Activated CD8-positive, alpha-beta memory T cell treated with anti-CD3 and anti-CD28 coated beads for 48 hours (primary cell): Measurements from ENCODE around the gene ANKRD44.
"Not testable (repeated sequence)": the region's sequence is repeated elsewhere in the genome, so short reads cannot be mapped to it uniquely, and the experiment has no call there.

ENCODE experiments used
- DNase-seq, 3 experiments: peaks; one replicate each; pipeline ENCODE4 v3.0.0-alpha.2; 2020; ENCODE audit warnings: low read depth in 2 of 3, low spot score in 2 of 3

Gene ANKRD44

DNA sequence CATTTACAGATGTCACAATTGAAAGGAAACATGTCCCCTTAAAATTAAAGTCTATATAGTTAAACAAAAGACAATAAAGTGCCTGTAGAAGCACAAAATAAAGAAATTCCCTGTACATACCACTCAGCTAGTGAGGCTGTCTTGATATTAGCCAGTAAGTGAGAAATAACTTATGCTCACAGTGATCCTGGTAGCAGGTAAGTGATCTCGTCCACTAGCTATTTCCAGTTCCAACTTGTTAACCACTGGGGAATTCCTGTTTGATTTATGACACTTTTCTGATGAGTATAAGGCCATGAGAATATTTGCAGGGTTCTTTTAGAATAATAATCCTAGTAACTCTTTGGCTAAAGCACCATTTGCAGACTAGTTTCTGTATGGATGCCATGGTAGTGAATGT is 256.1 kb downstream of the ANKRD44 start:
- no peak for DNase-seq

DNA sequence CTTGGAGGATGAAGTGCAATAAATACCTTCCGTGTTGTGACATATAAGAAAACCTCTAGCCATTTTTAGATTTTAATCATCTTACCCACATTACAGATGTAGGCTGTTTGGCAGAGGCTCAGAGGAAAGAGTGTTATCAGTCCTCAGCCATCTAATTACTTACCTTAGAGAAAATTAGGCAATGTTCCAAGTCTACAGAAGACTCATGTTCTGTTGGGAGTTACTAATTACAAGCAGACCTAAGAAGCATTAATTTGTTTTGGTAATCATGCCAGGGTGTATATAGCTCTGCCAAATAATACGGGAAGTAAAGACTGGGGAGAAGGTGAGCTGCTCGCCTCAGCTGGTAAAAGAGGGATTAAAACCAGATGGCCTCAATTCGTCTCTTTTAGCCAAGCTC is 258.2 kb downstream of the ANKRD44 start:
- DNase-seq: no peak

DNA sequence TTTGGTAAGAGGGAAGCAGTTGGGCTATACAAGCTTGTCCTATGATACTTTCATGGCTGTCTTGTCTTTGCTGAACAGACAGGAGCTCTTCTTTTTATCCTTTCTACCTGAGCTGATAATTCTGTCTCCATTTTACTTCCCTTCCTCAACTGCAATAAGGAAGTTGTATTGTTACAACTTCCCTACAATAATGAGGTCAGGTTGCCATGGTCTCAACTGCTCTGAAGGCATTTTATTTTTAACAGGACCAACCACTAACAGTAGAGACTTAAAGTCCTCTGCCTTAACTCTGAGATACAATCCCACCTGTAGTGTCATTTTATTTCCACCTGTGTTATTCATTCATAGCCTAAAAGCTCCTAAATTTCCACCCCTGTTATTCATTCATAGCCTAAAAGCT is 265.5 kb downstream of the ANKRD44 start:
- no peak for DNase-seq

DNA sequence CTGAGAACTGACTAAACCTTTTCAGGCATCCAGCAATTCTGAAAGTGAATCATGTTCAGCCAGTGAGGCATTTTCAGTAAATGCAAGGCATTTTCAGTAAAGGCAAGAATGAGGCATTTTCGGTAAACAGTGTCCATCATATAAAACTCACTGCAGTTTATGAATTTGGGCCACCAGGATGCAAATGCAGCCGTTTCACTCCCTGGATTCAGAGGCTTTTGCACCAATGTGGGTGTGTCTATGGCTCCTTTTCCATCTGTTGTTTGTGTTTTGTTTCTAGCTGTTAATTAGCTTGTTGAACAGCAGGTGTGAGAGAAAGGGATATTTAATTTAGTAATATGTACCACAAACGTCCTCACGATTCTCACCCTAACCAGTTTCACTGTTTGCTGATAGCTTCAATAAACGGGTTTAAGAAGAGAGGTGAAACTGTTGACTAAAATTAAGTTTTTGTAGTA is 267.8 kb downstream of the ANKRD44 start:
- no peak for DNase-seq

DNA sequence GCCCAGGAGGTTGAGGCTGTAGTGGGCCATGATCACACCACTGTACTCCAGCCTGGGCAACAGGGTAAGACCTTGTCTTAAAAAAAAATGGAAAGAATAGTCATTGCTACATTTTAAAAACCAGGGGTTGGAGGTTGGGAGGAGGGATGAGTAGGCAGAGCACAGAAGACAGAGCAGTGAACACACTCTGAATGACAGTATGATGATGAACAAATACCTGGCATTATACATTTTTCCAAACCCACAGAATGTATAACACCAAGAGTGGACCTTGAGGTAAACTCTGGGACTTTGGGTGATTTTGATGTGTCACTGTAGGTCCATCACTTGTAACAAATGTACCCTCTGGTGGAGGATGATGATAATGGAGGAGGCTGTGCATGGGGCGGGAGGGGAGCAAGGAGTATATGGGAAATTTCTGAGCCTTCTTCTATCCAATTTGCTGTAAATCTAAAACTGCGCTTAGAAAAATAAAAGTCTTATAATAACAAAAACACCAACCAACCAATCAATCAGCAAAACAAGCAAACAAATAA is 272.6 kb downstream of the ANKRD44 start:
- no peak for DNase-seq

DNA sequence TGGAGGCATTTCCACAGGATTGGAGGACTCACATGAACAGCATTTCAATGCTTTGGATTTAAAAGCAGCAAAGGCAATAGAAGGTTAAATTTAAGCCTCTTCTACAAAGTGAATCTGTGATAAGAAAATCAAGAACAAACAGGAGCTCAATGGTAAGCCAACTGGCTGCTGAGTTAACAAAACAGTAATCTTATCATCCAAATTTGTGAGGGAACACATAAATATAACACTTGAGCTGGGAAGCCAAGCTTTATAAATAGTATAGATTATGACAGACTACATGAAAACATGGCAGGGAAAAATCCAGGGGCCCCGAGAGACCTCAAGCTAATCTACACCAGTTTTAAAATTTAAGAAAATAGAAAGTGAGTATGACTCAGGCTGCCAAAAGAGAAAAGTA is 275.6 kb downstream of the ANKRD44 start:
- no peak for DNase-seq

DNA sequence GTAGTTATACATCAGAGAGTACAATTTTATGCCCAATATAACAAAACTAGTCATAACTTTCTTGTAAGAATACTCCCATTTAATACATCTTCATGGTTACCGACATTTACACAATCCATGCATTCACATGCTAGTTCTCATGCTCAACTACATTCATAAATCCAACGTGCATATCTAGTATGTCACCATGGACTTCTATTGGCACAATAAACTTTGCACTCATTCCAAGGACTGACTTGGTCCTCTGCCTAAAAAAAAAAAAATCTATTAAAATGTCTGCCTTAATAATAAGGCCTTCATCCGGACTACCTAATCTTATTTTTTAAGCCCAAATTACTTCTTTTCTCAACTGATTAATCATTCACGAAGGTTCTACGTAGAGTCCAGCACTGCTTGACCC is 276.3 kb downstream of the ANKRD44 start:
- DNase-seq: no peak

DNA sequence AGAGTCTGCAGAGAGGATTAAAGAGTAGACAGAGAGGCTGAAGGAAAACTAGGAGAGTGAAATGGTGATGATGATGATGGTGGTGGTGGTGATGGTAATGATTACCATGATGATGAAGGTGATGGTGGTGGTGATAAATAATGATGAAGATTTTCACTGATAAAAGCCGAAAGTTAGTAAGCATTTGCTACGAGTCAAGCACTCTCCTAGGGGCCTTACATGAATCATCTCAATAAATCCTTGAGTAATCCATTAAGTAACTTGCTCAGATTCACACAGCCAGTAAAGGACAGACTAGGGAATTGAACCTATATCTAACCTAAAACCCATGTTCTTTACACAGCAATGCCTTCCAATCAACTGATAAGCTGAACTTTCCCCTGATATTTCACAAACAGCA is 277.4 kb downstream of the ANKRD44 start:
- no peak for DNase-seq

DNA sequence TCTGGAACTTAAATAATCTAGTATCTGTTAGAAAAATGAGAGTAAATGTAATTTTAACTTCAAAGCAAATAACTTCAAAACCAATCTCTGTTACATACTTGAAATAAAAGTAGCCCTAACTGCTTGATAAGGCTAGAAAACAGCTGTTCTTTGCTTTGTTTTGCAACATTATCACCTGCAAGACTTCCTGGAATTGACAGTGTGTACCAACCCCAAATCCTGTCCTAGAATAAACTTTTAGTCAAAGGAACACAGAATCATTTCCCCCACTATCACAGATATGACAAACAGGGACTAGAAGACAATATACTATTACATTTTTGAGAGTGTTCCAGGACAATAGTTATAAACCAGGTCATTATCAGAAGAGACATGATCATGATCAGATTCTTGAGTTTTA is 278.8 kb downstream of the ANKRD44 start:
- DNase-seq: no peak

DNA sequence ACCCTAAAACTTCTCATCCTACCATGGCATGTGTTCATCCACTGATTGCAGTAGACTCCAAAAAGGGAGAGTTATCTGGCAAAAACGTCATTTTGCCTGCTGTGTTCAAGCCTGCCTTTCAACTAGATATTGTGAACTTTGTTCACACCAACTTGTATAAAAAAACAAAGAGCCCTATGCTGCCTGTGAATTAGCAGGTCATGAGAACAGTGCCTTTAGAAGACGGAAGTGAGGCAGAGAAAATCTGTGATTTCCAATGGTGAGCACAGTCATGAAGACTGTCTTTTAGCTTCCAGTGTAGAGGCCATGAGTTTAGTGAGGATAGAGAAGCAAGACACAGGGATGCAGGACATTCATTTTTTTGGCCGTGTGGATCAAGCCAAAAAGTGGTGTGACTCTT is 280.5 kb downstream of the ANKRD44 start:
- DNase-seq: no peak

DNA sequence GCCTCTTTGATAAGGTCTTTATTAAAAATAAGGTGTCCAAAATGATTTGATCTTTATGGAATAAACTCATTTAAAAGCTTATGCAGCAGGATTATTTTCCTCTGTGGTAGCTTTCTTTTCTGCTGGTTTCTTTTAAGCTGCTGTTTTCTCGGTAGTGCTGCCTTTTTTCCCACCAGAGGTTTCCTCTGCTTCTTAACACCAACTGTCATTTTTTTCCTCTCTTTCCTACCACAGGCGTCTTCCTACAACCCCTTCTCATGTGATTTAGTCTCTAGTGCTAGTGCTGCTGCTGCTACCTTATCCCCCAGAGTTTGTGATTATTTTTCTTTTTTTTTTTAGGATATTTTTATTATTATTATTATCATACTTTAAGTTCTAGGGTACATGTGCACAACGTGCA is 281.9 kb downstream of the ANKRD44 start:
- no peak for DNase-seq

DNA sequence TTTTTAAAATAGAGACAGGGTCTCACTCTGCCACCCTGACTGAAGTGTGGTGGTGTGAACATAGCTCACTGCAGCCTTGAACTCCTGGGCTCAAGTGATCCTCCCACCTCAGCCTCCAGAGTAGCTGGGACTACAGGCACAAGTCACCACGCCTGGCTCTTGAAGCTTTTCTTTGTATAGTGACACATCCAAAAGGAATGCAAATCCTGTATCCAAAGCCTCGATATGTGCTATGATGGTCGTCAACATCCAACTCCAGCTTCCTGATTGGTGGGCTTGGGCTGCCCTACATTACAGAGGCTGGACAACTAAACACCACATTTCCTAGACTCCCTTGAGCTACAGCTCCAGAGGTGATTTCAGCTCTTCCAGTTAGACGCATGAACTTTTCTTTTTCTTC is 282.4 kb downstream of the ANKRD44 start:
- no peak for DNase-seq

DNA sequence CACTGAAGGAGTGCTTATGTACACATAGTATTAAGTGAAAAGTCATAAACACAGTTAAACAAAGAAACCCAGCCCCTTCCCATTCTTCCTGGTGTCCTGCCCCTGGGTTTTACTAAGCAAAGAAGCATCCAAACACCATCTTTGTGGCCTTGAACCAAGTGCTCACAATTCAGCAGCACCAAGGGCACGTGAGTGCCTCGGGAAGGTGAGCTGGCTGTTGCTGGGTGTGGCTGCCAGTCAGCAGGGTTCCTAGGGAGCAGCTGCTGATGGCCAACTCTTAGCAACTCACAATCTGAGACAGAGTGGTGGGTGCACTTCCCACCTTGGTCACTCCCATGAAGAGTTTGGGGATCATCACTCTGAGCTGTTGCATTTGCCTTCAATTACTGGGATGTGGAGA is 286.4 kb downstream of the ANKRD44 start:
- DNase-seq: no peak

DNA sequence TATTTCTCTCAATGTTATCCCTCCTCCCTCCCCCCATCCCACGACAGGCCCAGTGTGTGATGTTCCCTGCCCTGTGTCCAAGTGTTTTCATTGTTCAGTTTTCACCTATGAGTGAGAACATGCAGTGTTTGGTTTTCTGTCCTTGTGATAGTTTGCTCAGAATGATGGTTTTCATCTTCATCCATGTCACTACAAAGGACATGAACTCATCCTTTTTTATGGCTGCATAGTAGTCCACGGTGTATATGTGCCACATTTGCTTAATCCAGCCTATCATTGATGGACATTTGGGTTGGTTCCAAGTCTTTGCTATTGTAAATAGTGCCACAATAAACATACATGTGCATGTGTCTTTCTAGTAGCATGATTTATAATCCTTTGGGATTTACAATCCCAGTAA is 289.7 kb downstream of the ANKRD44 start:
- DNase-seq: not testable (repeated sequence)

DNA sequence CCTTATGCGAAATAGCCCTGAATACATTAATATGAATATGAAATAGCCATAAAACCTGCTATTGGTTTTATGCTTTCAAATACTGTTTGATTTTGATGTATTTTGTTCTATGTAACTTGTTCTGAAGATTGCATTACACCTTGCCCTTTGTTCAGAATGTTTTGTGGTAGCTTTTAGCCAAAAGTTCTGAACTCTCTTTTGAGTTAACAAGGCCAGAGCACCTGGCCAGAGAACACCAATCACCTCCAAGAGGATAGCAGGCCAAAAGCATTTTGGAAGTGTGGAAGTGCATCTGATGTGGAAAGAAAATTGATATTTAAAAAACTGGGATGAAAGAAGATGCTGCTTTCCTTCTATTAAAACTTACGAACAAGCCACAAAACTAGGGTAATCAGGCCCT is 297.5 kb downstream of the ANKRD44 start:
- DNase-seq: no peak

DNA sequence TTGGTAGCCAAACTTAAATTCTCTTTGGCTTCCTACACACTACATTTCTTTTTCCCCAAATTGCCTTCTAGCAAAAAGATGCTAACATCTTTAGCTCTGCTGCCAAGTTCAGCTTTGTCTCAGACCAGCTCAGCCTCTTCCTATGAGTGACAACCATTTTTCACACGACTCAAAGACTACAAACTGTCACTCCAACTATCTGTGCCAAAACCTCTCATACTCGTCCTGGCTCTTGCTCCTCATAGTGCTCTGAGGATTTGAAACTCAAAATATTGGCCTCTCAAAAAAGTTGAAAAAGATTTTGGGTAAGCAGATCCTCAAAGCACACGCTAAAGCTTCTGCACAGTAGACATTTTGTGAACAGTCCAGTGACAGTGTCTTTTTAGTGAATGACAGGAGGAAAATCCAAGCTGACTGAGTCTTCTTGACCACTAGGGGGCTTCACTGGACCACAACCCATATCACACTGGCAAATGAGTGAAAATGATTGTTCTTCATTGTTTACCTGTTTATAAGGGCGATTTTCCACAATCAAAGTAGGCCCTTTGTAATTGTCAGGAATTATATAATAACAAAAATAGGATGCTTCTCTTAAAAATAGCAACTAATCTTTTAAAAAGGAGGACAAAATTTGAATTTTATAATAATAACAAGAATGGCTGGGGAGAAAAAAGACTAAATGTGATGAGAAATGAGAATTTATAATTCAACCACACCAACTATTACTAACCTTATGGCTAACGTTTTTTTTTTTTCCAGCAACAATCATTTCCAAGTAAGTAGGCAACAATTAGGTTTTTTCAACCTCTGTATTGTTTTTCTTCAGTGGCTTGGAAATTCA is 298.6 kb downstream of the ANKRD44 start:
- no peak for DNase-seq

DNA sequence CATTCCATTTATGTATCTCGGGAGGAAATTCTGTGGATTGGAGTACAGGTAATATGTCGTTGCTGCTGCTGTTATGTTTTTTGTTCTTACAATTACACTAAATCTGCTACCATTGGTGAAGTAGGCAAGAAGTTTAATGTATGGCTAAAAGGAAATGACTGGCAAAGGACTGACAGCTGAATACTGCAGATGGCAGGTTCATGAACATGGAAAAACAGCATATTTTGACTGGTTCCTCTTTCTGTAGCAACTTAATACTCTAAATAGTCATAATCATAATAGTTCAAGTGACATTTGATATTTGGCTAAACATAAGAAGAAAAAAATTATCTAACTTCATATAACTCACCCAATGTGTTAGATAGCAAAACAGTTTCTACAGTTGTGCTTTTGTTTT is 299.6 kb downstream of the ANKRD44 start:
- no peak for DNase-seq

DNA sequence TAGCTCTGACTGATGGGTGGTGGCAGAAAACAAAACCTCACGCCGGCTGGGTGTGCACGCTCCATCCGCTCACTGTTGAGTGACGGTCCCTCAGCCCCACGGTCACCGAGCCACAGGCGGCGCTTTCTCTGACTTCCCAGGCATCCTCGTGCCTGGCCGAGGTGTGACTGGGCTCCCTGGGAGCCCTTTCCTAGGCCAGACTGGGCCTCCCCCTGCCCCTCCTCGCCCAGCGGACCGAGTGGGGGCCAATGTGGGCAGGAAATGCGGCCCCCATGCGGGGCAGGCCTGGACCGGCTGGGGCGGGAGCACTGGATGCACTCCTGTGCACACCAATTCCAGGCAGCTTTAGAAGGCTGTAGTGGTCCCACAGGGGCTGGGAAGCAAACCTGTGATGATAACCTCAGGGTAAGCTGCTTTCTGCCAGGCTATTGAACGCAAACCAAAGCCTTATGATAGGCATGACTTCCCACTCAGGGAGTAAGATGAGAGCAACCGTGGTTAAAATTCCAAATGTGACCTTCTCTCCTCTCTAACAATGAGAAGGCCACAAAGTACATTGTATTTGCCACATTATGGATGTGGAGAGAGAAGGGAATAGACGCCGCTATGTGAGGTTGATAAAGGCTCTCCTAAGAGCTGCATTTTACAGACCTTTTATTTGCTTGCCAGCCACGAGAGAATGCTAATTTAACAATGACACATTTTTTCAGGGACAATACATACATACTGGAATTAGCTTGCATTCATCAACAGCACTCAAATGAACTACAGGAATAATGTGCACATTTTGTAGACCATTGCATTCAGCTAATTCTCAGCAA is 300.2 kb downstream of the ANKRD44 start:
- no peak for DNase-seq

DNA sequence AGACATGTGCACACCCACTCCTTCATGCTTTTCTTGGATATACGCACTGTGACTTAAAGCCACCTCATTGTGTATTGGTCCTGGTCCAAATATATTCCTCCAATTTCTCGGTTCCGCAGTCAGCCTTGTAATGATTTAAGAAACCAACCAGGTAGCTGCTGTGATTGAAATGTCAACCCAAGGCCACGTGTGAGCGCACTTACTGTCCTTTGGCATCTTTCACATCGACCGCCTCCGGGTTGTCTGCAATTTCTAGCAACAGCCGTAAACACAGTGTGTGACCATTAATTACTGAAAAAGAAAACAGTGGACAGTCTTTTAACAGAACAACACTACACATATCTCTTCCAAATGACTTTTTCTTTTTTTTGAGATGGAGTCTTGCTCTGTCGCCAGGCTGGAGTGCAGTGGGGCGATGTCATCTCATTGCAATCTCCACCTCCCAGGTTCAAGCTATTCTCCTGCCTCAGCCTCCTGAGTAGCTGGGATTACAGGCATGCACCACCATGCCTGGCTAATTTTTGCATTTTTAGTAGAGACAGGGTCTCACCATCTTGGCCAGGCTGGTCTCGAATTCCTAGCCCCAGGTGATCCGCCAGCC is 301.7 kb downstream of the ANKRD44 start:
- DNase-seq: not testable (repeated sequence)

DNA sequence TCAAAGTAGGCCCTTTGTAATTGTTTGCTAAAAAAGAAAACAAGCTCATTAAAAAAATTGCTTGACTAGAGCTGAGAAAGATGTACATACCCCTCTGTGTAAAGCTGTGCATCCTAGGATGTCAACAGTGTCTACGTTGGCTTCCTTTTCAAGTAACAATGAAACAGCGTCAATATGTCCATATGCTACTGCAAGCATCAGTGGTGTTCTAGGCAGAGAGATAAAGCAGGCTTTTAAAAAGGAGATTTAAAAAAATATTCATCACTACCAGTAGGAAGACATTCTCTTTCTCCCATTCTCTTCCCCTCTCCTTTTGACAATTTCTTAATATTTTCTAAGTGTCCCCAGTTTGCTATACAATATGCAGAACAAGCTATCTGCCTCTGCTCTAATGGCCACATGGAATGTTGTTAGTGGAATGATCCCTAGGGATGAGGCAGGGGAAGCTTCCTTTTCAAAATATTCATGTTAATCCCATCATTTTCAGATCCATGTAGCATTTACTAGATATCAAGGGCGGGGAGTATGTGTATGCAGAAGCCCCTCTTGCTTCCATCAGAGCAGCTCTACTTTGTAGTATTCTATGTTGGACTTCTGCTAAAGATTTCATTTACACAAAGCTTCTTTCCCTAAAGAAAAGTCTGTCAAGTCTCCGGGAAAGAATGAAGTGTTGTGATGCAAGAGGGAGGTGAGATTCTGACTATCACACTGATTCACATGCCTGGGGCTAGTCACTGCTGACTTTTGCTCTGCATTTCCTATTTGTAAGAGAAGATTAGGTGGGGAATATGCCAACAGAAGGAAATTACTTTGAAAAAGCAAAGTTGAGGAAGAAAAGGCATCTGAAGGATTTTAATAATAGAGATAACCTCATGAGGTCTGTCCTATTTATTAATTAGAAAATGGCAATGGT is 302.6 kb downstream of the ANKRD44 start:
- DNase-seq: no peak

DNA sequence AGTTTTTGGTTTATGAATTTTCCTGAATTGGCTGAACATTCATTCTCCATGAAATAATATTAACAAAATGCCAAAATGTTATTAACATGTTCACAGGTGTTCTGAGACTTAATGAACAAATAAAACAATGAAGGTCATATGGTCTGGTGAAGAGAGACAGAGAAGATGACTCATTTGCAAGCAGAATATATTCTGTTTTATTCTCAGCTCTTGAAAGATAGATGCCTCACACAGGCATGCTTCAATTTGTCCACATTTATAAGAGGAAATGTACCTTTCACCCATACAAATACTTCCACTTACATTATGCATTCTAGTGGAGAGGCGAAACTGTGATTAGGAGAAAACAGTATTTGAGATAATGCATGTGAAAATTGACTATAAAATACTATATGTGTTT is 308.7 kb downstream of the ANKRD44 start:
- no peak for DNase-seq
